Endothelial cell of umbilical vein (primary cell): ENCODE results near the gene MRPL17. TPM values are rescaled to one million over a fixed set of nuclear protein-coding genes. Genes with fewer than 3 reads are reported as not detected.
"Not testable (repeated sequence)": the region's sequence is repeated elsewhere in the genome, so short reads cannot be mapped to it uniquely, and the experiment has no call there.

Experiments used
- BruUV-seq: library from RNA; stranded (reverse); fragments of 400-500 nt; replicated peaks from 2 replicates; lab custom pipeline; 2021; lab: Mats Ljungman, UMichigan
- CTCF ChIA-PET: fragments of 300-600, 350-600 bp; sonication (Branson Sonifier 250); formaldehyde crosslinking; loops from one replicate; lab custom pipeline; 2021; ENCODE audit warnings: antibody characterized with exemption, inconsistent platforms; lab: Charles Lee
- POLR2A ChIA-PET: fragments of 300-600, 350-600 bp; sonication (Branson Sonifier 250); formaldehyde crosslinking; loops from one replicate; lab custom pipeline; 2021; ENCODE audit warnings: antibody characterized with exemption, inconsistent platforms; lab: Charles Lee
- DNase-seq: peaks from one replicate; pipeline ENCODE4 v3.0.0-alpha.2; 2011; ENCODE audit warnings: low read depth, low spot score
- FAIRE-seq: peaks from 2 replicates; lab custom pipeline; 2011; peaks lifted over from hg19 to GRCh38; lab: Jason Lieb, UNC
- H2AFZ ChIP-seq: 2 replicates; pipeline ENCODE4 v1.6.0; 2012; ENCODE audit warnings: low read depth, low read length, control low read depth, inconsistent platforms
- H3K27ac ChIP-seq: 2 replicates; pipeline ENCODE4 v1.5.1; 2011; ENCODE audit warnings: low read depth, mild to moderate bottlenecking, control low read depth, low read length, moderate library complexity; ENCODE audit not compliant: insufficient read depth
- H3K27me3 ChIP-seq, 2 experiments: 2 replicates each; pipeline versions ENCODE4 v1.6.0 to v1.6.1; 2011; ENCODE audit warnings: low read length in 2 of 2, mixed read lengths in 1 of 2; ENCODE audit not compliant: control insufficient read depth in 2 of 2, insufficient read depth in 2 of 2
- H3K36me3 ChIP-seq, 2 experiments: 2 replicates in 1 of 2; 3 replicates in 1 of 2; pipeline ENCODE4 v1.5.1; 2011; ENCODE audit warnings: low read length in 2 of 2, mild to moderate bottlenecking in 1 of 2, moderate library complexity in 1 of 2; ENCODE audit not compliant: control insufficient read depth in 2 of 2, insufficient read depth in 2 of 2; ENCODE audit errors: extremely low read depth in 1 of 2
- H3K4me1 ChIP-seq: 3 replicates; pipeline ENCODE4 v1.5.1; 2011; ENCODE audit warnings: mild to moderate bottlenecking, low read length; ENCODE audit not compliant: control insufficient read depth, insufficient read depth; ENCODE audit errors: extremely low read depth
- H3K4me2 ChIP-seq: 2 replicates; pipeline ENCODE4 v1.6.1; 2011; ENCODE audit warnings: low read length, control low read depth, mixed read lengths; ENCODE audit not compliant: insufficient read depth
- H3K4me3 ChIP-seq, 3 experiments: fragments of 200-600 bp in 1 of 3; sonication (generic), shearing (Covaris generic) in 1 of 3; replicated peaks in 1 of 3; 2 replicates each; pipeline ENCODE4 v1.5.1; 2011 to 2016; ENCODE audit warnings: control low read depth in 3 of 3, low read length in 3 of 3, mild to moderate bottlenecking in 2 of 3, inconsistent platforms in 1 of 3, low read depth in 1 of 3, moderate library complexity in 1 of 3; ENCODE audit not compliant: insufficient read depth in 1 of 3
- H3K79me2 ChIP-seq: 2 replicates; pipeline ENCODE4 v1.6.0; 2012; ENCODE audit warnings: low read length, inconsistent platforms; ENCODE audit not compliant: control insufficient read depth, insufficient read depth
- H3K9ac ChIP-seq: replicated peaks from 2 replicates; pipeline ENCODE3; 2011; ENCODE audit warnings: low read length, control low read depth; ENCODE audit not compliant: insufficient read depth; ENCODE audit errors: extremely low read depth
- H3K9me1 ChIP-seq: replicated peaks from 3 replicates; pipeline ENCODE4 v1.6.0; 2011; ENCODE audit warnings: mild to moderate bottlenecking, low read length; ENCODE audit not compliant: control insufficient read depth, insufficient read depth; ENCODE audit errors: extremely low read depth
- H3K9me3 ChIP-seq: replicated peaks from 2 replicates; pipeline ENCODE4 v1.5.1; 2012; ENCODE audit warnings: low read length, inconsistent platforms; ENCODE audit not compliant: control insufficient read depth, insufficient read depth
- H4K20me1 ChIP-seq: replicated peaks from 2 replicates; pipeline ENCODE3; 2011; ENCODE audit warnings: mild to moderate bottlenecking, low read length; ENCODE audit not compliant: control insufficient read depth, insufficient read depth; ENCODE audit errors: extremely low read depth
- POLR2AphosphoS5 ChIP-seq: IDR thresholded peaks from 2 replicates; pipeline ENCODE4 v1.6.1; 2012; ENCODE audit warnings: low read depth, mild to moderate bottlenecking, control low read depth, low read length, moderate library complexity; ENCODE audit not compliant: insufficient read depth
- dilution Hi-C: fragments of 300-500 bp; cut with MboI; formaldehyde crosslinking; loops from one replicate; pipeline ENCODE4 v1.15.0; 2019; ENCODE audit warnings: low sequenced_read_pairs; ENCODE audit not compliant: extremely low pct_ligation_motif_present
- intact Hi-C: fragments of 100-400 bp; cut with micrococcal nuclease; formaldehyde crosslinking; loops from one replicate; pipeline ENCODE4 v1.10.0; 2022
- polyA plus RNA-seq, 4 experiments: library from polyadenylated mRNA; depleted of rRNA in 3 of 4; stranded (reverse) in 3 of 4; unstranded in 1 of 4; fragments of >200 nt; gene quantifications; 2 replicates each; pipeline versions ENCODE4 v1.2.1 to v1.2.3, GENCODE V29; 2011 to 2012; ENCODE audit warnings: missing spikeins in 1 of 4
- total RNA-seq: library from RNA; stranded (reverse); gene quantifications from 2 replicates; pipeline ENCODE4 v1.2.3, GENCODE V29; 2021
- TF ChIP-seq, protein P1 (sequence below), 2 donors: IDR thresholded peaks; 1 replicate in 1 of 2; 2 replicates in 1 of 2; pipeline ENCODE4 v1.5.1; 2011; ENCODE audit warnings: low read length in 2 of 2, mild to moderate bottlenecking in 2 of 2, moderate library complexity in 2 of 2, control low read depth in 1 of 2, inconsistent platforms in 1 of 2, low read depth in 1 of 2; ENCODE audit not compliant: insufficient read depth in 1 of 2; ENCODE audit errors: extremely low read depth in 1 of 2

MRPL17 gene
- total and polyA plus RNA-seq, 2 donors (not counting 3 experiments of a cell fraction or from before 2014, with no cell fraction given) = 67.6 to 87.2 TPM

- Histone ChIP-seq H3K4me3 (no peak overlapping the region), H4K20me1 (no peaks in the 10 kb centered on the region), H3K27ac (no peak overlapping the region), H3K79me2 (no peaks in the 10 kb centered on the region), H3K4me1 (peaks cover 6% of the 10 kb centered on the region), H3K9me1 (no peaks in the 10 kb centered on the region), H3K27me3 (no peaks in the 10 kb centered on the region), H3K4me2 (no peak overlapping the region), H3K9ac (no peak overlapping the region), H2AFZ (no peak overlapping the region), H3K36me3 (no peaks in the 10 kb centered on the region), H3K9me3 (no peaks in the 10 kb centered on the region)
- DNase-seq (peak; percentile 63), FAIRE-seq (peak; percentile 67)
- intact Hi-C loops (loop anchor here (1.0 to 5.0 kb wide), 3 partner anchors 20 to 54 kb away; partner anchors contain the start of gene MRPL17), dilution Hi-C loops (no loop called here)
- POLR2A ChIA-PET = no interaction called here
- TF ChIP-seq, protein P1, sequence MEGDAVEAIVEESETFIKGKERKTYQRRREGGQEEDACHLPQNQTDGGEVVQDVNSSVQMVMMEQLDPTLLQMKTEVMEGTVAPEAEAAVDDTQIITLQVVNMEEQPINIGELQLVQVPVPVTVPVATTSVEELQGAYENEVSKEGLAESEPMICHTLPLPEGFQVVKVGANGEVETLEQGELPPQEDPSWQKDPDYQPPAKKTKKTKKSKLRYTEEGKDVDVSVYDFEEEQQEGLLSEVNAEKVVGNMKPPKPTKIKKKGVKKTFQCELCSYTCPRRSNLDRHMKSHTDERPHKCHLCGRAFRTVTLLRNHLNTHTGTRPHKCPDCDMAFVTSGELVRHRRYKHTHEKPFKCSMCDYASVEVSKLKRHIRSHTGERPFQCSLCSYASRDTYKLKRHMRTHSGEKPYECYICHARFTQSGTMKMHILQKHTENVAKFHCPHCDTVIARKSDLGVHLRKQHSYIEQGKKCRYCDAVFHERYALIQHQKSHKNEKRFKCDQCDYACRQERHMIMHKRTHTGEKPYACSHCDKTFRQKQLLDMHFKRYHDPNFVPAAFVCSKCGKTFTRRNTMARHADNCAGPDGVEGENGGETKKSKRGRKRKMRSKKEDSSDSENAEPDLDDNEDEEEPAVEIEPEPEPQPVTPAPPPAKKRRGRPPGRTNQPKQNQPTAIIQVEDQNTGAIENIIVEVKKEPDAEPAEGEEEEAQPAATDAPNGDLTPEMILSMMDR (IDR thresholded peaks at IDR 0.05; ENCODE audit: extremely low read depth in 1 of 2, insufficient read depth in 1 of 2, low read depth in 1 of 2, low read length in 2 of 2) = peak; percentile 61 to 68
- TF ChIP-seq POLR2AphosphoS5 = no peak
- CTCF ChIA-PET = interaction anchor here (0.7 to 6.0 kb wide), 15 partner anchors 8 to 324 kb away, joined by 3 to 143 read pairs (median 5); partner anchors contain the start of genes MRPL17 and TPP1
- no TSS peak for BruUV-seq
Measured at GRCh38 chr11:6703247-6704063, 20.3 kb upstream of the MRPL17 start.

- DNase-seq, BruUV-seq, H3K4me3 ChIP-seq, H3K4me2 ChIP-seq, POLR2A ChIA-PET, H3K27me3 ChIP-seq, dilution Hi-C loops, H3K9me3 ChIP-seq, H3K4me1 ChIP-seq, H3K9ac ChIP-seq, H3K27ac ChIP-seq, FAIRE-seq, H2AFZ ChIP-seq, H3K79me2 ChIP-seq, H4K20me1 ChIP-seq, H3K36me3 ChIP-seq, H3K9me1 ChIP-seq: not testable (repeated sequence)
- CTCF ChIA-PET = interaction anchor here (2.0 to 6.0 kb wide), 4 partner anchors 34 to 173 kb away, joined by 4 to 143 read pairs (median 53); no protein-coding TSS in a partner anchor
- intact Hi-C loops = loop anchor here (5.0 kb wide), 1 partner anchor 35 kb away; no protein-coding TSS in a partner anchor
Measured at GRCh38 chr11:6701955-6702354, 18.8 kb upstream of the MRPL17 start.
